Colonic mucosa (tissue), 4 donors: ENCODE measurements around the gene TCTN1. TPM values are rescaled to one million over a fixed set of nuclear protein-coding genes. Genes with fewer than 3 reads are reported as not detected.
"Not testable (repeated sequence)": the region's sequence is repeated elsewhere in the genome, so short reads cannot be mapped to it uniquely, and the experiment has no call there.

Experiments used
- DNase-seq: peaks from one replicate; pipeline ENCODE4 v3.0.0-alpha.2; 2020
- H3K27ac ChIP-seq: fragments of 200-600 bp; one replicate; pipeline ENCODE4 v1.8.0; 2021
- H3K27me3 ChIP-seq: fragments of 200-600 bp; one replicate; pipeline ENCODE4 v1.8.0; 2021
- H3K36me3 ChIP-seq: fragments of 200-600 bp; one replicate; pipeline ENCODE4 v1.8.0; 2021
- H3K4me1 ChIP-seq: fragments of 200-600 bp; one replicate; pipeline ENCODE4 v1.8.0; 2021; ENCODE audit warnings: mild to moderate bottlenecking
- H3K4me3 ChIP-seq: fragments of 200-600 bp; one replicate; pipeline ENCODE4 v1.8.0; 2021
- H3K9ac ChIP-seq, 2 donors: one replicate each; pipeline ENCODE4 v1.7.0; 2013; ENCODE audit warnings: control low read depth in 2 of 2, low read depth in 2 of 2, low read length in 2 of 2
- H3K9me3 ChIP-seq: fragments of 200-600 bp; one replicate; pipeline ENCODE4 v1.8.0; 2021
- CTCF ChIP-seq: fragments of 200-600 bp; IDR thresholded peaks from one replicate; pipeline ENCODE4 v1.8.0; 2022; ENCODE audit warnings: antibody characterized with exemption, mild to moderate bottlenecking
- intact Hi-C: fragments of 100-400 bp; cut with DNase I; formaldehyde crosslinking; loops from one replicate; pipeline ENCODE4 v1.14.1; 2022
- total RNA-seq, 2 donors: library from RNA; stranded (reverse); fragmentation: NEBNext Ultra II Directional in 1 of 2; extraction: Animal tissue kit (Norgen Biotek cat#: 25700) in 1 of 2; gene quantifications; one replicate each; pipeline ENCODE4 v1.2.1, GENCODE V29; 2021
- donor health status: healthy.
- donor health status: DM: no; HTN: no; CAD: no.
- donor health status: DM: no; HTN: no; CAD: no.

TCTN1 gene
- total RNA-seq, 2 donors from 2014 or later = 9.2 to 10.2 TPM

GRCh38 chr12:110574044-110574443 is 39.9 kb upstream of the TCTN1 start:
- TF ChIP-seq CTCF = no peak
- intact Hi-C loops = no loop called here
- Histone ChIP-seq H3K4me3 (no peak overlapping the region), H3K4me1 (peaks cover 8% of the 10 kb centered on the region), H3K27ac (peak overlapping the region; percentile 60), H3K27me3 (no peaks in the 10 kb centered on the region), H3K36me3 (no peaks in the 10 kb centered on the region), H3K9ac (no peak overlapping the region), H3K9me3 (no peaks in the 10 kb centered on the region)
- no peak for DNase-seq

GRCh38 chr12:110574717-110575230 is 39.2 kb upstream of the TCTN1 start:
- H3K36me3 ChIP-seq, H3K9me3 ChIP-seq, intact Hi-C loops, H3K27me3 ChIP-seq, H3K4me3 ChIP-seq, DNase-seq, H3K4me1 ChIP-seq: not testable (repeated sequence)
- H3K27ac ChIP-seq = peak overlapping the region; percentile 60
- peak overlapping the region in 1 of 2 donors; percentile 26 for H3K9ac ChIP-seq

- DNase-seq = peak; percentile 50
- H3K9ac ChIP-seq = peak overlapping the region in 1 of 2 donors; percentile 26
- H3K4me1 ChIP-seq = peaks cover 8% of the 10 kb centered on the region
- peak overlapping the region; percentile 88 for H3K27ac ChIP-seq
- H3K36me3 ChIP-seq = no peaks in the 10 kb centered on the region
- intact Hi-C loops = no loop called here
- H3K27me3 ChIP-seq = no peaks in the 10 kb centered on the region
- TF ChIP-seq CTCF = no peak
- no peaks in the 10 kb centered on the region for H3K9me3 ChIP-seq
- no peak overlapping the region for H3K4me3 ChIP-seq
Measured at GRCh38 chr12:110575326-110575725, 38.6 kb upstream of the TCTN1 start.

GRCh38 chr12:110576504-110576903 is 37.4 kb upstream of the TCTN1 start:
- Histone ChIP-seq H3K4me3 (no peak overlapping the region), H3K36me3 (no peaks in the 10 kb centered on the region), H3K4me1 (peaks cover 8% of the 10 kb centered on the region), H3K27me3 (no peaks in the 10 kb centered on the region), H3K9ac (no peak overlapping the region), H3K27ac (peak overlapping the region; percentile 88), H3K9me3 (no peaks in the 10 kb centered on the region)
- no peak for TF ChIP-seq CTCF
- intact Hi-C loops = no loop called here
- no peak for DNase-seq

GRCh38 chr12:110577864-110578693 is 35.9 kb upstream of the TCTN1 start:
- Histone ChIP-seq H3K36me3 (no peaks in the 10 kb centered on the region), H3K27me3 (no peaks in the 10 kb centered on the region), H3K27ac (peak overlapping the region; percentile 88), H3K4me1 (peaks cover 8% of the 10 kb centered on the region), H3K9me3 (no peaks in the 10 kb centered on the region), H3K9ac (peak overlapping the region; percentile 17 to 92), H3K4me3 (no peak overlapping the region)
- DNase-seq = peak; percentile 83
- intact Hi-C loops = no loop called here
- TF ChIP-seq CTCF = no peak
